ENCODE results near the gene PSMD8.

DNA sequence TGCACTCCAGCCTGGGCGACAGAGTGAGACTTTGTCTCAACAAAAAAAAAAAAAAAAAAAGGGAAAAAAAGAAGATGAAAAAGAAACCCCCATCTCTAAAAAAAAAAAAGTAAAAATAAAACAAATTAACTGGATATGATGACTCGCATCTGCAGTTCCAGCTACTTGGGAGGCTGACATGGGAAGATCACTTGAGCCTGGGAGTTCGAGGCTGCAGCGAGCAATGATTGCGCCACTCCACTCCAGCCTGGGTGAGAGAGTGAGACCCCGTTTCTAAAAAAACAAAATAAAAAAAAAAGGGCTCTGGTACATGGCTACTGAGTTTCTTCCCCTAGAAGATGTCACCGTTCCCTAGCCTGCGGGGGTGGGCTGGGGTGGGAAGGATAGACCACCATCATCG is 41.1 kb upstream of the PSMD8 start:
- TF ChIP-seq, protein P1, sequence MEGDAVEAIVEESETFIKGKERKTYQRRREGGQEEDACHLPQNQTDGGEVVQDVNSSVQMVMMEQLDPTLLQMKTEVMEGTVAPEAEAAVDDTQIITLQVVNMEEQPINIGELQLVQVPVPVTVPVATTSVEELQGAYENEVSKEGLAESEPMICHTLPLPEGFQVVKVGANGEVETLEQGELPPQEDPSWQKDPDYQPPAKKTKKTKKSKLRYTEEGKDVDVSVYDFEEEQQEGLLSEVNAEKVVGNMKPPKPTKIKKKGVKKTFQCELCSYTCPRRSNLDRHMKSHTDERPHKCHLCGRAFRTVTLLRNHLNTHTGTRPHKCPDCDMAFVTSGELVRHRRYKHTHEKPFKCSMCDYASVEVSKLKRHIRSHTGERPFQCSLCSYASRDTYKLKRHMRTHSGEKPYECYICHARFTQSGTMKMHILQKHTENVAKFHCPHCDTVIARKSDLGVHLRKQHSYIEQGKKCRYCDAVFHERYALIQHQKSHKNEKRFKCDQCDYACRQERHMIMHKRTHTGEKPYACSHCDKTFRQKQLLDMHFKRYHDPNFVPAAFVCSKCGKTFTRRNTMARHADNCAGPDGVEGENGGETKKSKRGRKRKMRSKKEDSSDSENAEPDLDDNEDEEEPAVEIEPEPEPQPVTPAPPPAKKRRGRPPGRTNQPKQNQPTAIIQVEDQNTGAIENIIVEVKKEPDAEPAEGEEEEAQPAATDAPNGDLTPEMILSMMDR (conservative IDR thresholded peaks at IDR 0.05; ENCODE audit: low read length), result no peak
- TF ChIP-seq EZH2phosphoT487 (IDR thresholded peaks at IDR 0.05; ENCODE audit: borderline replicate concordance, low read depth, low read length), result no peak
